Breast epithelium (tissue), 3 donors: Measurements from ENCODE around the gene MTG1.
"Not testable (repeated sequence)": the region's sequence is repeated elsewhere in the genome, so short reads cannot be mapped to it uniquely, and the experiment has no call there.

Experiments
- CTCF ChIP-seq, 3 donors: fragments of 450-650 bp; IDR thresholded peaks; one replicate each; pipeline ENCODE4 v1.5.1; 2016 to 2017; ENCODE audit warnings: antibody characterized with exemption in 3 of 3, mild to moderate bottlenecking in 3 of 3, moderate library complexity in 3 of 3
- POLR2A ChIP-seq: fragments of 450-650 bp; IDR thresholded peaks from one replicate; pipeline ENCODE4 v1.6.1; 2016; ENCODE audit warnings: antibody characterized with exemption, mild to moderate bottlenecking, moderate library complexity

- not testable (repeated sequence) for TF ChIP-seq CTCF (IDR thresholded peaks at IDR 0.05); POLR2A
Observed at GRCh38 chr10:133469205-133469604, 75.2 kb downstream of the MTG1 start.
